K562 (cell line): Measurements from ENCODE around the gene CILP.

Experiments
- LEF1 ChIP-seq: fragments of 450-650 bp; IDR thresholded peaks from 2 replicates; pipeline ENCODE4 v1.6.1; 2016; ENCODE audit warnings: mild to moderate bottlenecking
- TF ChIP-seq, protein P1 (sequence below): sonication (generic); formaldehyde crosslinking; IDR thresholded peaks from 2 replicates; pipeline ENCODE4 v1.9.0; 2022; ENCODE audit warnings: mild to moderate bottlenecking, missing genetic modification reagents

DNA sequence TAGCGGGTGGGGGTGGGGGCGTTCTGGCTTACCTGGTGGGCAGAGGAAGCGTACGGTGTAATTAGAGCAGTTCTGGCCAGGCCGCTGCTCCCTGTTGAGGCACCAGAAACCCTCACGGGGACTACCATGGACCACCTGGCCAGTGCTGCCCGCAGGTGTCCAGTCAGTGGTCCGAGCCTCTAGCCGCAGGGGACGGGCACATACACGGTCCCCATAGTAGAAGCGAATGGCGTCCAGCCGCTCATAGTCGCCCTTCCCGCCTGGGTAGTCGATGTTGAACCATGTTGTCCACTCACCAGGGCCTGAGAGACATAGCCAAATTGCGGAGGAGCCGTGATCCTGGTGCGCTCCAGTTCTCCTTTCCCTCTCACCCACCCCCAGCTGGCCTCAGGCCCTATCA is 4.5 kb downstream of the CILP start:
- TF ChIP-seq LEF1 = no peak
- TF ChIP-seq, protein P1, sequence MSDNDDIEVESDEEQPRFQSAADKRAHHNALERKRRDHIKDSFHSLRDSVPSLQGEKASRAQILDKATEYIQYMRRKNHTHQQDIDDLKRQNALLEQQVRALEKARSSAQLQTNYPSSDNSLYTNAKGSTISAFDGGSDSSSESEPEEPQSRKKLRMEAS = no peak
